ENCODE results near the gene SPEF1. TPM values are rescaled to one million over a fixed set of nuclear protein-coding genes. Genes with fewer than 3 reads are reported as not detected.

The SPEF1 gene
- total and polyA plus RNA-seq, 2 of the 13 experiments (the other 11 are each of a cell fraction or from before 2014, with no cell fraction given), result 0.11 to 0.27 TPM

GRCh38 chr20:3768342-3769130, 12.7 kb downstream of the SPEF1 start (continued):
- TF ChIP-seq ZBTB40 (IDR thresholded peaks at IDR 0.05) (no peak), ZBTB40 (CRISPR knock-in tag; IDR thresholded peaks at IDR 0.05) (no peak), LCORL (IDR thresholded peaks at IDR 0.05) (no peak), LCORL (CRISPR knock-in tag; IDR thresholded peaks at IDR 0.05) (peak; percentile 56), PAX8 (CRISPR knock-in tag; IDR thresholded peaks at IDR 0.05; ENCODE audit: borderline replicate concordance) (peak; percentile 88; the same call in 1 of the 2 replicates), ARHGAP35 (CRISPR knock-in tag; IDR thresholded peaks at IDR 0.05; ENCODE audit: borderline replicate concordance) (no peak), CBX5 (CRISPR knock-in tag; IDR thresholded peaks at IDR 0.05; ENCODE audit: borderline replicate concordance) (peak; percentile 56; the same call in 1 of the 2 replicates), HNRNPH1 (optimal IDR thresholded peaks at IDR 0.05; ENCODE audit: low read depth, low read length) (no peak), JDP2 (CRISPR knock-in tag; IDR thresholded peaks at IDR 0.05; ENCODE audit: borderline replicate concordance) (no peak), SMC3 (IDR thresholded peaks at IDR 0.05; ENCODE audit: low read length) (peak; percentile 41; the same call in 1 of the 2 replicates), MAFK (conservative IDR thresholded peaks at IDR 0.05 in 1 of 2, IDR thresholded peaks at IDR 0.05 in 1 of 2; ENCODE audit: low read length in 2 of 2) (no peak), ZNF567 (CRISPR knock-in tag; IDR thresholded peaks at IDR 0.05; ENCODE audit: borderline replicate concordance) (no peak), GLI4 (CRISPR knock-in tag; IDR thresholded peaks at IDR 0.05; ENCODE audit: borderline replicate concordance) (peak; percentile 84; the same call in 1 of the 2 replicates), CEBPZ (IDR thresholded peaks at IDR 0.05; ENCODE audit: low read length) (no peak), MAFF (IDR thresholded peaks at IDR 0.05; ENCODE audit: low read depth, low read length) (no peak), ZNF274 (CRISPR knock-in tag; IDR thresholded peaks at IDR 0.05) (peak; percentile 49; the same call in 1 of the 2 replicates), RARG (CRISPR knock-in tag; IDR thresholded peaks at IDR 0.05; ENCODE audit: low read depth) (no peak)
